CD14-positive monocyte (primary cell): ENCODE measurements around the gene MLC1. TPM values are rescaled to one million over a fixed set of nuclear protein-coding genes. Genes with fewer than 3 reads are reported as not detected.

ENCODE experiments used
- DNase-seq, 3 donors: peaks; one replicate each; pipeline ENCODE4 v3.0.0-alpha.2; 2011 to 2022
- H2AFZ ChIP-seq: 2 replicates; pipeline ENCODE4 v1.6.0; 2012; ENCODE audit warnings: mild to moderate bottlenecking, low read depth, low read length, inconsistent platforms; ENCODE audit not compliant: insufficient read depth, poor library complexity, severe bottlenecking
- H3K27ac ChIP-seq, 2 donors: 1 replicate in 1 of 2; 2 replicates in 1 of 2; pipeline ENCODE4 v1.5.1; 2012 to 2013; ENCODE audit warnings: low read length in 2 of 2, control low read depth in 1 of 2, inconsistent platforms in 1 of 2, low read depth in 1 of 2, mild to moderate bottlenecking in 1 of 2
- H3K27me3 ChIP-seq, 2 donors: one replicate each; pipeline versions ENCODE4 v1.6.0 to v1.6.1; 2011 to 2013; ENCODE audit warnings: low read length in 2 of 2; ENCODE audit not compliant: control insufficient read depth in 2 of 2, insufficient read depth in 2 of 2
- H3K36me3 ChIP-seq, 2 donors: replicated peaks in 1 of 2; 1 replicate in 1 of 2; 2 replicates in 1 of 2; pipeline versions ENCODE4 v1.5.1 to v1.6.1; 2012 to 2013; ENCODE audit warnings: low read length in 2 of 2, control low read depth in 1 of 2, inconsistent platforms in 1 of 2, mild to moderate bottlenecking in 1 of 2; ENCODE audit not compliant: insufficient read depth in 2 of 2, control insufficient read depth in 1 of 2
- H3K4me1 ChIP-seq, 2 donors: 1 replicate in 1 of 2; 2 replicates in 1 of 2; pipeline versions ENCODE4 v1.5.1 to v1.6.1; 2012 to 2013; ENCODE audit warnings: low read length in 2 of 2, control low read depth in 1 of 2, inconsistent platforms in 1 of 2, mild to moderate bottlenecking in 1 of 2, moderate library complexity in 1 of 2; ENCODE audit not compliant: insufficient read depth in 2 of 2, control insufficient read depth in 1 of 2
- H3K4me2 ChIP-seq: replicated peaks from 2 replicates; pipeline ENCODE3; 2012; ENCODE audit warnings: low read length, moderate library complexity, mild to moderate bottlenecking; ENCODE audit not compliant: poor library complexity, severe bottlenecking; ENCODE audit errors: extremely low read depth
- H3K4me3 ChIP-seq, 3 experiments: fragments of 200-600 bp in 1 of 3; sonication (generic) in 1 of 3; replicated peaks in 1 of 3; 1 replicate in 2 of 3; 2 replicates in 1 of 3; pipeline ENCODE4 v1.5.1; 2011 to 2013; ENCODE audit warnings: low read length in 3 of 3, mild to moderate bottlenecking in 3 of 3, control low read depth in 2 of 3, low read depth in 2 of 3, inconsistent platforms in 1 of 3, moderate library complexity in 1 of 3
- H3K79me2 ChIP-seq: 2 replicates; pipeline ENCODE4 v1.6.0; 2012; ENCODE audit warnings: mild to moderate bottlenecking, control low read depth, inconsistent platforms, low read length, moderate library complexity; ENCODE audit not compliant: insufficient read depth
- H3K9ac ChIP-seq: 2 replicates; pipeline ENCODE4 v1.6.0; 2017; ENCODE audit warnings: low read length, mild to moderate bottlenecking; ENCODE audit not compliant: insufficient read depth, poor library complexity, severe bottlenecking
- H3K9me3 ChIP-seq, 2 donors: replicated peaks in 1 of 2; 1 replicate in 1 of 2; 2 replicates in 1 of 2; pipeline versions ENCODE4 v1.5.1 to v1.6.1; 2012 to 2013; ENCODE audit warnings: low read length in 2 of 2, control low read depth in 1 of 2; ENCODE audit not compliant: control insufficient read depth in 1 of 2, insufficient read depth in 1 of 2
- H4K20me1 ChIP-seq: 2 replicates; pipeline ENCODE4 v1.6.0; 2012; ENCODE audit warnings: mild to moderate bottlenecking, low read length, control low read depth, moderate library complexity; ENCODE audit not compliant: insufficient read depth
- H3K27ac Mint-ChIP-seq, 7 donors: one replicate each; pipeline ENCODE4 v1.8.0; 2020; ENCODE audit warnings: mild to moderate bottlenecking in 7 of 7, mixed read lengths in 7 of 7, moderate library complexity in 6 of 7, inconsistent platforms in 2 of 7
- H3K27me3 Mint-ChIP-seq, 3 donors: one replicate each; pipeline ENCODE4 v1.8.0; 2021 to 2022; ENCODE audit warnings: low read depth in 3 of 3, mild to moderate bottlenecking in 3 of 3, mixed read lengths in 3 of 3, moderate library complexity in 3 of 3, inconsistent platforms in 1 of 3
- H3K36me3 Mint-ChIP-seq, 2 donors: one replicate each; pipeline ENCODE4 v1.8.0; 2020; ENCODE audit warnings: mixed read lengths in 2 of 2, inconsistent platforms in 1 of 2, mild to moderate bottlenecking in 1 of 2
- H3K4me1 Mint-ChIP-seq: one replicate; pipeline ENCODE4 v1.8.0; 2020; ENCODE audit warnings: mild to moderate bottlenecking, mixed read lengths
- H3K4me3 Mint-ChIP-seq, 2 donors: one replicate each; pipeline ENCODE4 v1.8.0; 2020; ENCODE audit warnings: mild to moderate bottlenecking in 2 of 2, mixed read lengths in 2 of 2, moderate library complexity in 1 of 2
- H3K9me3 Mint-ChIP-seq, 7 donors: one replicate each; pipeline ENCODE4 v1.8.0; 2020 to 2022; ENCODE audit warnings: mixed read lengths in 7 of 7, mild to moderate bottlenecking in 6 of 7, moderate library complexity in 6 of 7, inconsistent platforms in 2 of 7
- WGBS: methylation state at CpG from one replicate; pipeline ENCODE4 v1.1.5; 2013; ENCODE audit warnings: missing lambda C conversion rate; ENCODE audit not compliant: insufficient coverage; 5-methylcytosine and 5-hydroxymethylcytosine counted together
- intact Hi-C, 2 donors: fragments of 100-400 bp; cut with micrococcal nuclease; formaldehyde crosslinking; loops; one replicate each; pipeline versions ENCODE4 v1.15.0 to v1.15.1; 2023
- polyA minus RNA-seq: library from RNA; depleted of rRNA, polyadenylated mRNA; stranded (reverse); fragments of >200 nt; gene quantifications from 2 replicates; pipeline ENCODE4 v1.2.3, GENCODE V29; 2012
- polyA plus RNA-seq, 3 donors: library from polyadenylated mRNA; depleted of rRNA in 1 of 3; unstranded in 2 of 3; stranded (reverse) in 1 of 3; fragments of 300-500 nt in 2 of 3; fragments of >200 nt in 1 of 3; fragmentation: Illumina TruSeq in 2 of 3; gene quantifications; 1 replicate in 2 of 3; 2 replicates in 1 of 3; pipeline ENCODE4 v1.2.3, GENCODE V29; 2012 to 2021
- total RNA-seq, 12 experiments: library from RNA in 1 of 12; stranded (reverse) in 1 of 12; fragments of 120-200 nt in 1 of 12; gene quantifications; one replicate each; pipeline ENCODE4 v1.2.4 and lab custom pipeline; 2013 to 2026; ENCODE audit warnings: mixed read lengths in 6 of 12, inconsistent platforms in 1 of 12
- TF ChIP-seq, protein P1 (sequence below): fragments of 200-600 bp; IDR thresholded peaks from one replicate; pipeline ENCODE4 v1.8.0; 2022; ENCODE audit warnings: antibody characterized with exemption, mild to moderate bottlenecking

The MLC1 gene
- total RNA-seq (2013) = 3.2 TPM
- polyA plus RNA-seq (1 to 10 TPM; 1.6 to 3.6 (median 1.8) TPM), polyA minus RNA-seq (2.1 and 4.1 TPM in 2 replicates), total RNA-seq (lab: John Stamatoyannopoulos, UW) (0.69 to 6.1 (median 3.2) reads per million in 11 experiments)

DNA sequence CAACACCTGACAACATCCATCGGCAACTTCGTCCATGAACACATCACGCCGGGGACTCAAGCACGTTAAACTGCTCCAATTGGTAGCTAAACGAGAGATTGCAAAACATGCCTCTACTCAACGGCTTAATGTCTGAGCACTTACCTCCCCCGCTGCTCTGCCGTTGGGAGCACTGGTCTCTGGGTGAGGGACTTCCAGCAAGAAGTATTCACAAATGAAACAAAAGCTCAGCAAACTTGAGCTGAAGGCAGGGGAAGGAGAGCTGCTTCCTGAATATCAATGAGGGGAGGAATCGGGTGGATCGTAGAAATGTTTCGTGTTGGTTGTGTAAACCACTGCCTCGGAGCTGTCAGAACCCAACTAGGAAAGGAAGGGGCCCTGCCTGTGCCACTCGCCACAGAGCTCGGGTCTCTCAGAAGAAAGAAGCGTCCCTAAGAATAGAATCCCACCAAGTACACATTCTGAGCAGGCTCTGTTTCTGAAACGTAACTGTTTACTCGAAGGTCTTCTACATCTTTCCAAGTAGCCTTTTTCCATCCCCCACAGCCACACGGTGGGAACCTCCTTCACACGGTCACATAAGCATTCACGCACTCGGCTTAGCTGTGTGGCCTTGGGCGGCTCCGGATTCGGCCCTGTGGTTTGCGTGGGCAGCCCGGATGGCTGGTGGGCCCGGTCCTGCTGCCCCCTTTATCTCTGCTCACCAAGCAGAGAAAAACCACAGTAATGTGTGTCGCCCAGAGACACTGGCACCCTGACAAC lies at the start of gene MLC1:
TSS of gene MLC1 (minus strand) at position 216 of the 762 bp plus-strand sequence. CDS start 524 bp downstream, outside the sequence.
- peaks cover 2 to 7% (median 3%) of the 10 kb centered on the region in 3 donors for H3K27me3 Mint-ChIP-seq
- TF ChIP-seq, protein P1, sequence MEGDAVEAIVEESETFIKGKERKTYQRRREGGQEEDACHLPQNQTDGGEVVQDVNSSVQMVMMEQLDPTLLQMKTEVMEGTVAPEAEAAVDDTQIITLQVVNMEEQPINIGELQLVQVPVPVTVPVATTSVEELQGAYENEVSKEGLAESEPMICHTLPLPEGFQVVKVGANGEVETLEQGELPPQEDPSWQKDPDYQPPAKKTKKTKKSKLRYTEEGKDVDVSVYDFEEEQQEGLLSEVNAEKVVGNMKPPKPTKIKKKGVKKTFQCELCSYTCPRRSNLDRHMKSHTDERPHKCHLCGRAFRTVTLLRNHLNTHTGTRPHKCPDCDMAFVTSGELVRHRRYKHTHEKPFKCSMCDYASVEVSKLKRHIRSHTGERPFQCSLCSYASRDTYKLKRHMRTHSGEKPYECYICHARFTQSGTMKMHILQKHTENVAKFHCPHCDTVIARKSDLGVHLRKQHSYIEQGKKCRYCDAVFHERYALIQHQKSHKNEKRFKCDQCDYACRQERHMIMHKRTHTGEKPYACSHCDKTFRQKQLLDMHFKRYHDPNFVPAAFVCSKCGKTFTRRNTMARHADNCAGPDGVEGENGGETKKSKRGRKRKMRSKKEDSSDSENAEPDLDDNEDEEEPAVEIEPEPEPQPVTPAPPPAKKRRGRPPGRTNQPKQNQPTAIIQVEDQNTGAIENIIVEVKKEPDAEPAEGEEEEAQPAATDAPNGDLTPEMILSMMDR = no peak
- Histone ChIP-seq H3K36me3 (no peaks in the 10 kb centered on the region), H2AFZ (no peak within 1 kb of the TSS), H3K4me3 (peak within 1 kb of the TSS in 2 of 3 experiments; percentile 38 to 51), H3K9me3 (peaks cover 21 to 22% of the 10 kb centered on the region in 2 donors), H3K27ac (peak within 1 kb of the TSS; percentile 7 to 76), H3K4me1 (peaks cover 0 to 16% of the 10 kb centered on the region in 2 donors), H3K79me2 (peaks cover 6% of the 10 kb centered on the region), H3K27me3 (no peaks in the 10 kb centered on the region), H3K4me2 (peak within 1 kb of the TSS; percentile 80), H3K9ac (no peak within 1 kb of the TSS), H4K20me1 (no peaks in the 10 kb centered on the region)
- no peak within 1 kb of the TSS for H3K4me3 Mint-ChIP-seq
- intact Hi-C loops = no loop called here
- H3K36me3 Mint-ChIP-seq = peaks cover 9 to 13% of the 10 kb centered on the region in 2 donors
- H3K27ac Mint-ChIP-seq = peak within 1 kb of the TSS in 6 of 7 donors; percentile 17 to 75 (median 74)
- peaks cover 4% of the 10 kb centered on the region for H3K4me1 Mint-ChIP-seq
- 0% methylated on average over 17 of the region's 29 CpGs for WGBS
- H3K9me3 Mint-ChIP-seq = peaks cover 9 to 34% (median 30%) of the 10 kb centered on the region in 7 donors
- peak; percentile 30 to 35 (median 35) for DNase-seq

DNA sequence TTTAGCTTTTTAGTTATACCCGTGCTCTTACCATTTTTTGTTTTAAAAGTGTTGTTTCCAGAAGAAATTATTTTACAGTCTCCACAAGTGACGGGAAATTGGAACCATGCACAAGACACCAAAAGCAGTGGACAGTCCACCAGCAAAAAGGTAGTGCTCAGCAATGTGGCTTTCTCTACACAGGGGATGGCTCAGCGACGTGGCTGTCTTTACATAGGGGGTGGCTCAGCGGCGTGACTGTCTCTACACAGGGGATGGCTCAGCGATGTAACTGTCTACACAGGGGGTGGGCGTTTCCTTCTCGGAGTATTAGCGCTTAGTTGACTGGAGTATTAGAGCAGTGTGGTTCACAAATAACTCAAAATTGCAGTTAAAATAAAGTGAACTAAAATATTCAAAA lies 49.3 kb upstream of the MLC1 start:
- no peak overlapping the region for H3K4me3 Mint-ChIP-seq
- 98% methylated on average over 6 of the region's 10 CpGs for WGBS

More for the DNA sequence above, 49.3 kb upstream of the MLC1 start:
- no peaks in the 10 kb centered on the region for H3K27me3 ChIP-seq
- no peak overlapping the region for H3K9ac ChIP-seq
- DNase-seq = no peak
- no peak overlapping the region for H3K4me2 ChIP-seq
- H3K36me3 Mint-ChIP-seq = no peaks in the 10 kb centered on the region
- no peaks in the 10 kb centered on the region for H3K4me1 Mint-ChIP-seq
- peaks cover 2% of the 10 kb centered on the region in 3 donors for H3K27me3 Mint-ChIP-seq
- H2AFZ ChIP-seq = no peak overlapping the region
- no peaks in the 10 kb centered on the region for H3K36me3 ChIP-seq
- H3K79me2 ChIP-seq = no peaks in the 10 kb centered on the region
- H3K4me1 ChIP-seq = no peaks in the 10 kb centered on the region
- no peak overlapping the region for H3K27ac ChIP-seq
- H3K9me3 Mint-ChIP-seq = peaks cover 0 to 6% (median 4%) of the 10 kb centered on the region in 7 donors
- H4K20me1 ChIP-seq = no peaks in the 10 kb centered on the region
- peaks cover 0 to 3% of the 10 kb centered on the region in 2 donors for H3K9me3 ChIP-seq
- TF ChIP-seq, protein P1 = no peak
- H3K4me3 ChIP-seq = no peak overlapping the region
- intact Hi-C loops = no loop called here
- no peak overlapping the region for H3K27ac Mint-ChIP-seq
